DOHH2 (cell line): ENCODE results near the gene GLDN.

Source experiments
- EZH2phosphoT487 ChIP-seq: fragments of 200-600 bp; sonication (generic); IDR thresholded peaks from 2 replicates; pipeline ENCODE4 v1.6.1; 2017; ENCODE audit warnings: borderline replicate concordance, mild to moderate bottlenecking, antibody characterized with exemption, low read length, moderate library complexity, mixed read lengths
- TF ChIP-seq, protein P1 (sequence below): fragments of 200-600 bp; sonication (generic); IDR thresholded peaks from one replicate; pipeline ENCODE4 v1.5.1; 2014; ENCODE audit warnings: antibody characterized with exemption, mild to moderate bottlenecking, low read depth, low read length; ENCODE audit not compliant: poor library complexity, severe bottlenecking

- TF ChIP-seq EZH2phosphoT487, result no peak
- TF ChIP-seq, protein P1, sequence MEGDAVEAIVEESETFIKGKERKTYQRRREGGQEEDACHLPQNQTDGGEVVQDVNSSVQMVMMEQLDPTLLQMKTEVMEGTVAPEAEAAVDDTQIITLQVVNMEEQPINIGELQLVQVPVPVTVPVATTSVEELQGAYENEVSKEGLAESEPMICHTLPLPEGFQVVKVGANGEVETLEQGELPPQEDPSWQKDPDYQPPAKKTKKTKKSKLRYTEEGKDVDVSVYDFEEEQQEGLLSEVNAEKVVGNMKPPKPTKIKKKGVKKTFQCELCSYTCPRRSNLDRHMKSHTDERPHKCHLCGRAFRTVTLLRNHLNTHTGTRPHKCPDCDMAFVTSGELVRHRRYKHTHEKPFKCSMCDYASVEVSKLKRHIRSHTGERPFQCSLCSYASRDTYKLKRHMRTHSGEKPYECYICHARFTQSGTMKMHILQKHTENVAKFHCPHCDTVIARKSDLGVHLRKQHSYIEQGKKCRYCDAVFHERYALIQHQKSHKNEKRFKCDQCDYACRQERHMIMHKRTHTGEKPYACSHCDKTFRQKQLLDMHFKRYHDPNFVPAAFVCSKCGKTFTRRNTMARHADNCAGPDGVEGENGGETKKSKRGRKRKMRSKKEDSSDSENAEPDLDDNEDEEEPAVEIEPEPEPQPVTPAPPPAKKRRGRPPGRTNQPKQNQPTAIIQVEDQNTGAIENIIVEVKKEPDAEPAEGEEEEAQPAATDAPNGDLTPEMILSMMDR, result no peak
Observed at GRCh38 chr15:51299187-51300015, 42.1 kb upstream of the GLDN start.
